Measurements from ENCODE around the gene LAIR1. TPM values are rescaled to one million over a fixed set of nuclear protein-coding genes. Genes with fewer than 3 reads are reported as not detected.

Gene LAIR1
- total and polyA plus RNA-seq, 4 donors: 1.2 to 16.3 (median 4.8) TPM

- H3K27me3 ChIP-seq (ENCODE audit: control insufficient read depth in 4 of 4, insufficient read depth in 4 of 4, low read length in 3 of 4): peaks cover 0 to 2% (median 2%) of the 10 kb centered on the region in 4 donors
- H3K4me3 ChIP-seq (ENCODE audit: low read depth in 1 of 3, low read length in 3 of 3): no peak overlapping the region
- DNase-seq (ENCODE audit: low spot score): no peak
- 30% methylated on average over 4 of the region's 4 CpGs for WGBS
- no peak overlapping the region for H3K27ac ChIP-seq (ENCODE audit: low read depth in 1 of 2, low read length in 2 of 2)
- H3K9ac ChIP-seq (ENCODE audit: low read depth in 1 of 2, low read length in 2 of 2): no peak overlapping the region
- no peaks in the 10 kb centered on the region for H3K36me3 ChIP-seq (ENCODE audit: control insufficient read depth in 4 of 4, insufficient read depth in 3 of 4, low read depth in 1 of 4, low read length in 3 of 4)
- H3K9me3 ChIP-seq (ENCODE audit: control insufficient read depth in 4 of 4, low read length in 3 of 4): no peaks in the 10 kb centered on the region
- TF ChIP-seq FOXA1 (IDR thresholded peaks at IDR 0.05) (no peak), SP1 (IDR thresholded peaks at IDR 0.05) (no peak), GABPA (IDR thresholded peaks at IDR 0.05 in 1 of 2, conservative IDR thresholded peaks at IDR 0.05 in 1 of 2) (no peak), RXRA (IDR thresholded peaks at IDR 0.05) (no peak), EGR1 (IDR thresholded peaks at IDR 0.05; ENCODE audit: low read depth in 2 of 2) (no peak)
- H3K4me1 ChIP-seq (ENCODE audit: control insufficient read depth in 4 of 4, insufficient read depth in 4 of 4, low read length in 3 of 4): no peaks in the 10 kb centered on the region
Measured at GRCh38 chr19:54391589-54392061, 26.9 kb upstream of the LAIR1 start.

GRCh38 chr19:54390942-54391577 lies 26.3 kb upstream of the LAIR1 start:
- WGBS: 29% methylated on average over 7 of the region's 7 CpGs
- Histone ChIP-seq H3K4me3 (ENCODE audit: low read depth in 1 of 3, low read length in 3 of 3) (no peak overlapping the region), H3K27ac (ENCODE audit: low read depth in 1 of 2, low read length in 2 of 2) (no peak overlapping the region), H3K9me3 (ENCODE audit: control insufficient read depth in 4 of 4, low read length in 3 of 4) (no peaks in the 10 kb centered on the region), H3K4me1 (ENCODE audit: control insufficient read depth in 4 of 4, insufficient read depth in 4 of 4, low read length in 3 of 4) (no peaks in the 10 kb centered on the region), H3K9ac (ENCODE audit: low read depth in 1 of 2, low read length in 2 of 2) (no peak overlapping the region), H3K36me3 (ENCODE audit: control insufficient read depth in 4 of 4, insufficient read depth in 3 of 4, low read depth in 1 of 4, low read length in 3 of 4) (no peaks in the 10 kb centered on the region), H3K27me3 (ENCODE audit: control insufficient read depth in 4 of 4, insufficient read depth in 4 of 4, low read length in 3 of 4) (peaks cover 0 to 2% (median 2%) of the 10 kb centered on the region in 4 donors)
- TF ChIP-seq EGR1 (IDR thresholded peaks at IDR 0.05; ENCODE audit: low read depth in 2 of 2): no peak
- no peak for TF ChIP-seq FOXA1 (IDR thresholded peaks at IDR 0.05)
- TF ChIP-seq CTCF (IDR thresholded peaks at IDR 0.05; ENCODE audit: low read depth, low read length, missing input control): peak; percentile 64
- peak; percentile 72 to 79 for TF ChIP-seq RAD21 (IDR thresholded peaks at IDR 0.05)
- DNase-seq (ENCODE audit: low spot score): peak; percentile 45

GRCh38 chr19:54389553-54389952 lies 24.8 kb upstream of the LAIR1 start:
- Histone ChIP-seq H3K9ac (ENCODE audit: low read depth in 1 of 2, low read length in 2 of 2) (no peak overlapping the region), H3K27me3 (ENCODE audit: control insufficient read depth in 4 of 4, insufficient read depth in 4 of 4, low read length in 3 of 4) (peaks cover 0 to 2% (median 2%) of the 10 kb centered on the region in 4 donors), H3K4me1 (ENCODE audit: control insufficient read depth in 4 of 4, insufficient read depth in 4 of 4, low read length in 3 of 4) (no peaks in the 10 kb centered on the region), H3K36me3 (ENCODE audit: control insufficient read depth in 4 of 4, insufficient read depth in 3 of 4, low read depth in 1 of 4, low read length in 3 of 4) (no peaks in the 10 kb centered on the region), H3K27ac (ENCODE audit: low read depth in 1 of 2, low read length in 2 of 2) (no peak overlapping the region), H3K9me3 (ENCODE audit: control insufficient read depth in 4 of 4, low read length in 3 of 4) (no peaks in the 10 kb centered on the region), H3K4me3 (ENCODE audit: low read depth in 1 of 3, low read length in 3 of 3) (no peak overlapping the region)
- DNase-seq (ENCODE audit: low spot score): no peak
- TF ChIP-seq TAF1 (conservative IDR thresholded peaks at IDR 0.05): no peak
- TF ChIP-seq GABPA (IDR thresholded peaks at IDR 0.05 in 1 of 2, conservative IDR thresholded peaks at IDR 0.05 in 1 of 2): no peak
- TF ChIP-seq ZBTB33 (IDR thresholded peaks at IDR 0.05): no peak
- TF ChIP-seq HNF4G (IDR thresholded peaks at IDR 0.05): no peak
- TF ChIP-seq RXRA (IDR thresholded peaks at IDR 0.05): no peak
- no peak for TF ChIP-seq ATF3 (IDR thresholded peaks at IDR 0.05)
- no peak for TF ChIP-seq RAD21 (IDR thresholded peaks at IDR 0.05)
- TF ChIP-seq FOXA1 (IDR thresholded peaks at IDR 0.05): no peak
- TF ChIP-seq SP1 (IDR thresholded peaks at IDR 0.05): no peak
- TF ChIP-seq JUND (IDR thresholded peaks at IDR 0.05): no peak
- TF ChIP-seq EGR1 (IDR thresholded peaks at IDR 0.05; ENCODE audit: low read depth in 2 of 2): no peak
- no peak for TF ChIP-seq FOXA2 (IDR thresholded peaks at IDR 0.05)
- no peak for TF ChIP-seq HNF4A (conservative IDR thresholded peaks at IDR 0.05)
- TF ChIP-seq CTCF (IDR thresholded peaks at IDR 0.05; ENCODE audit: low read depth, low read length, missing input control): no peak
- WGBS: 35% methylated on average over 4 of the region's 4 CpGs

Data from liver (tissue), 9 donors.